IMR-90 (cell line): ENCODE measurements around the gene AJAP1. TPM values are rescaled to one million over a fixed set of nuclear protein-coding genes. Genes with fewer than 3 reads are reported as not detected.

Experiments used
- ATAC-seq: fragments of 200-7000 bp; cut with Tn5 transposase; 2 replicates; pipeline ENCODE4 v1.9.1; 2020; ENCODE audit warnings: low read depth, mild to moderate bottlenecking, moderate library complexity
- BruUV-seq: library from RNA; stranded (reverse); fragments of 400-500 nt; replicated peaks from 2 replicates; lab custom pipeline; 2021; lab: Mats Ljungman, UMichigan
- CTCF ChIA-PET: fragments of 300-600 bp; formaldehyde crosslinking; extraction: SDS; loops from one replicate; lab custom pipeline; 2021; ENCODE audit warnings: antibody characterized with exemption; lab: Yijun Ruan, JAX
- POLR2A ChIA-PET: fragments of 300-600 bp; sonication (Branson Sonifier 250); formaldehyde crosslinking; loops from one replicate; lab custom pipeline; 2022; ENCODE audit warnings: antibody characterized with exemption; ENCODE audit not compliant: unreplicated experiment; lab: Charles Lee
- DNase-seq: peaks from one replicate; pipeline ENCODE4 v3.0.0; 2013
- H2AFZ ChIP-seq: replicated peaks from 2 replicates; pipeline ENCODE3; 2013; ENCODE audit warnings: low read length, mild to moderate bottlenecking; ENCODE audit not compliant: poor library complexity
- H2AK5ac ChIP-seq: 2 replicates; pipeline ENCODE4 v1.6.1; 2013; ENCODE audit warnings: low read depth, low read length, inconsistent platforms
- H2AK9ac ChIP-seq: replicated peaks from 2 replicates; pipeline ENCODE3; 2013; ENCODE audit warnings: mild to moderate bottlenecking, low read depth, low read length, moderate library complexity; ENCODE audit not compliant: poor library complexity
- H2BK120ac ChIP-seq: 2 replicates; pipeline ENCODE4 v1.6.1; 2013; ENCODE audit warnings: low read depth, low read length, inconsistent platforms
- H2BK15ac ChIP-seq: 3 replicates; pipeline ENCODE4 v1.6.1; 2013; ENCODE audit warnings: low read depth, low read length, inconsistent platforms
- H2BK20ac ChIP-seq: 2 replicates; pipeline ENCODE4 v1.6.1; 2013; ENCODE audit warnings: low read depth, mild to moderate bottlenecking, inconsistent platforms, low read length, moderate library complexity
- H2BK5ac ChIP-seq: 2 replicates; pipeline ENCODE4 v1.6.1; 2013; ENCODE audit warnings: mild to moderate bottlenecking, low read depth, low read length, inconsistent platforms; ENCODE audit not compliant: poor library complexity, severe bottlenecking
- H3K14ac ChIP-seq: replicated peaks from 2 replicates; pipeline ENCODE4 v1.6.1; 2013; ENCODE audit warnings: low read depth, low read length, inconsistent platforms
- H3K18ac ChIP-seq: 2 replicates; pipeline ENCODE4 v1.6.1; 2013; ENCODE audit warnings: low read depth, low read length, control low read depth
- H3K23ac ChIP-seq: 2 replicates; pipeline ENCODE4 v1.6.1; 2013; ENCODE audit warnings: low read depth, low read length, inconsistent platforms
- H3K27ac ChIP-seq: 2 replicates; pipeline ENCODE4 v1.5.1; 2013; ENCODE audit warnings: mild to moderate bottlenecking, control low read depth, low read length; ENCODE audit not compliant: insufficient read depth
- H3K27me3 ChIP-seq: 2 replicates; pipeline ENCODE4 v1.6.1; 2013; ENCODE audit warnings: low read length; ENCODE audit not compliant: control insufficient read depth, insufficient read depth
- H3K36me3 ChIP-seq: 2 replicates; pipeline ENCODE4 v1.6.1; 2013; ENCODE audit warnings: low read length, mixed read lengths; ENCODE audit not compliant: control insufficient read depth, insufficient read depth
- H3K4ac ChIP-seq: 2 replicates; pipeline ENCODE4 v1.6.1; 2013; ENCODE audit warnings: low read depth, low read length, inconsistent platforms
- H3K4me1 ChIP-seq: 2 replicates; pipeline ENCODE4 v1.6.1; 2013; ENCODE audit warnings: low read length, mixed read lengths; ENCODE audit not compliant: control insufficient read depth, insufficient read depth
- H3K4me2 ChIP-seq: 2 replicates; pipeline ENCODE4 v1.6.1; 2013; ENCODE audit warnings: low read depth, mild to moderate bottlenecking, control low read depth, low read length, moderate library complexity
- H3K4me3 ChIP-seq: 2 replicates; pipeline ENCODE4 v1.5.1; 2013; ENCODE audit warnings: low read depth, mild to moderate bottlenecking, control low read depth, low read length, moderate library complexity; ENCODE audit not compliant: insufficient read depth
- H3K56ac ChIP-seq: 2 replicates; pipeline ENCODE4 v1.6.1; 2013; ENCODE audit warnings: low read length, inconsistent platforms; ENCODE audit not compliant: insufficient read depth; ENCODE audit errors: extremely low read depth
- H3K79me1 ChIP-seq, 2 experiments: 2 replicates each; pipeline ENCODE4 v1.6.1; 2013; ENCODE audit warnings: low read length in 2 of 2, inconsistent platforms in 1 of 2, low read depth in 1 of 2
- H3K9ac ChIP-seq: 2 replicates; pipeline ENCODE4 v1.6.1; 2013; ENCODE audit warnings: low read depth, low read length, control low read depth
- H3K9me1 ChIP-seq: 2 replicates; pipeline ENCODE4 v1.6.1; 2013; ENCODE audit warnings: low read length, inconsistent platforms; ENCODE audit not compliant: insufficient read depth
- H3K9me3 ChIP-seq: 2 replicates; pipeline ENCODE4 v1.6.1; 2013; ENCODE audit warnings: low read length; ENCODE audit not compliant: control insufficient read depth, insufficient read depth
- H4K20me1 ChIP-seq: 2 replicates; pipeline ENCODE4 v1.6.1; 2013; ENCODE audit warnings: low read length, inconsistent platforms; ENCODE audit not compliant: insufficient read depth
- H4K5ac ChIP-seq: 2 replicates; pipeline ENCODE4 v1.6.1; 2013; ENCODE audit warnings: mild to moderate bottlenecking, low read depth, low read length, control low read depth
- H4K8ac ChIP-seq, 2 experiments: 2 replicates each; pipeline ENCODE4 v1.6.1; 2013; ENCODE audit warnings: low read depth in 2 of 2, low read length in 2 of 2, control low read depth in 1 of 2, inconsistent platforms in 1 of 2
- H4K91ac ChIP-seq: 2 replicates; pipeline ENCODE4 v1.6.1; 2013; ENCODE audit warnings: low read depth, low read length, inconsistent platforms; ENCODE audit not compliant: insufficient read depth
- BHLHE40 ChIP-seq: fragments of 150-350 bp; IDR thresholded peaks from 2 replicates; pipeline ENCODE4 v1.6.1; 2016; ENCODE audit warnings: mild to moderate bottlenecking, low read depth, low read length
- CEBPB ChIP-seq: IDR thresholded peaks from 2 replicates; pipeline ENCODE4 v1.6.1; 2012; ENCODE audit warnings: low read depth, low read length, improper control_type of control experiment
- CHD1 ChIP-seq: IDR thresholded peaks from 2 replicates; pipeline ENCODE4 v1.6.1; 2012; ENCODE audit warnings: low read depth, low read length, improper control_type of control experiment
- CTCF ChIP-seq: conservative IDR thresholded peaks from 2 replicates; pipeline ENCODE4 v1.5.1; 2012; ENCODE audit warnings: mild to moderate bottlenecking, low read depth, low read length, improper control_type of control experiment
- FOS ChIP-seq: fragments of 150-350 bp; IDR thresholded peaks from 2 replicates; pipeline ENCODE4 v1.6.1; 2016; ENCODE audit warnings: low read depth, low read length
- MAFK ChIP-seq: IDR thresholded peaks from 2 replicates; pipeline ENCODE4 v1.6.1; 2012; ENCODE audit warnings: low read depth, low read length, improper control_type of control experiment
- MAZ ChIP-seq: IDR thresholded peaks from 2 replicates; pipeline ENCODE4 v1.6.1; 2012; ENCODE audit warnings: low read depth, mild to moderate bottlenecking, low read length, improper control_type of control experiment, moderate library complexity, borderline replicate concordance
- MXI1 ChIP-seq: IDR thresholded peaks from 2 replicates; pipeline ENCODE4 v1.6.1; 2012; ENCODE audit warnings: low read depth, mild to moderate bottlenecking, low read length, moderate library complexity, borderline replicate concordance
- NFE2L2 ChIP-seq: fragments of 150-350 bp; IDR thresholded peaks from 2 replicates; pipeline ENCODE4 v1.6.1; 2016; ENCODE audit warnings: low read depth, mild to moderate bottlenecking, low read length
- POLR2A ChIP-seq: IDR thresholded peaks from 2 replicates; pipeline ENCODE4 v1.6.1; 2012; ENCODE audit warnings: mild to moderate bottlenecking, low read depth, low read length
- RAD21 ChIP-seq: IDR thresholded peaks from 2 replicates; pipeline ENCODE4 v1.6.1; 2012; ENCODE audit warnings: low read length, improper control_type of control experiment
- RCOR1 ChIP-seq: IDR thresholded peaks from 2 replicates; pipeline ENCODE4 v1.6.1; 2012; ENCODE audit warnings: mild to moderate bottlenecking, low read length, improper control_type of control experiment; ENCODE audit not compliant: insufficient replicate concordance
- USF2 ChIP-seq: fragments of 150-350 bp; IDR thresholded peaks from 2 replicates; pipeline ENCODE4 v1.6.1; 2017; ENCODE audit warnings: mild to moderate bottlenecking, antibody characterized with exemption, low read length, low read depth
- whole genome bisulfite sequencing, 2 experiments: methylation state at CpG; one replicate each; pipeline versions ENCODE4 v1.1.5 to v1.1.7; 2013; ENCODE audit warnings: missing lambda C conversion rate in 2 of 2; ENCODE audit not compliant: insufficient read length in 1 of 2; ENCODE audit errors: extremely low coverage in 2 of 2; 5-methylcytosine and 5-hydroxymethylcytosine counted together
- dilution Hi-C: fragments of 300-500 bp; cut with HindIII; formaldehyde crosslinking; loops from one replicate; pipeline ENCODE4 v1.14.3; 2018; ENCODE audit warnings: low sequenced_read_pairs; ENCODE audit not compliant: unreplicated experiment
- in situ Hi-C: fragments of 300-500 bp; cut with MboI; formaldehyde crosslinking; loops from 3 replicates; pipeline ENCODE4 v1.14.3; 2019; ENCODE audit warnings: low sequenced_read_pairs, inconsistent platforms, mixed read lengths
- intact Hi-C: fragments of 100-400 bp; cut with micrococcal nuclease; formaldehyde crosslinking; loops from 2 replicates; pipeline ENCODE4 v1.10.0; 2022
- polyA plus RNA-seq, 3 experiments: library from polyadenylated mRNA; depleted of rRNA; stranded (reverse); fragments of >200 nt; gene quantifications; 2 replicates each; pipeline ENCODE4 v1.2.3, GENCODE V29; 2012; ENCODE audit warnings: low replicate concordance in 1 of 3
- total RNA-seq: library from RNA; depleted of rRNA; stranded (reverse); fragments of >200 nt; gene quantifications from 2 replicates; pipeline ENCODE4 v1.2.3, GENCODE V29; 2012

The AJAP1 gene
- total and polyA plus RNA-seq, 2 of the 4 experiments (the other 2 are of a cell fraction): under 0.01 to 0.02 TPM

GRCh38 chr1:4673494-4673893, 19.1 kb downstream of the AJAP1 start:
- POLR2A ChIA-PET: no interaction called here
- no peaks in the 10 kb centered on the region for H3K36me3 ChIP-seq
- peaks cover 36% of the 10 kb centered on the region for H3K9me3 ChIP-seq
- H3K27ac ChIP-seq: no peak overlapping the region
- H2BK20ac ChIP-seq: no peak overlapping the region
- 0% methylated on average over 1 of the region's 9 CpGs; no CpG with 5 or more reads in 1 of the 2 experiments for WGBS, 2 experiments
- ATAC-seq: no peak
- H2AFZ ChIP-seq: no peak overlapping the region
- no peak overlapping the region for H3K18ac ChIP-seq
- H3K79me1 ChIP-seq: no peaks in the 10 kb centered on the region
- H3K23ac ChIP-seq: no peak overlapping the region
- H4K91ac ChIP-seq: no peak overlapping the region
- H3K4me3 ChIP-seq: no peak overlapping the region
- no peak overlapping the region for H3K4me2 ChIP-seq
- no peaks in the 10 kb centered on the region for H3K9me1 ChIP-seq
- no peaks in the 10 kb centered on the region for H3K27me3 ChIP-seq
- no peak overlapping the region for H4K5ac ChIP-seq
- TF ChIP-seq RAD21 (no peak), CTCF (no peak), RCOR1 (no peak), NFE2L2 (no peak), MXI1 (no peak), USF2 (no peak), CHD1 (no peak), BHLHE40 (no peak), MAZ (no peak), CEBPB (no peak), FOS (no peak), POLR2A (no peak), MAFK (no peak)
- BruUV-seq: no TSS peak
- no peak overlapping the region for H2BK15ac ChIP-seq
- H3K4me1 ChIP-seq: no peaks in the 10 kb centered on the region
- no peak overlapping the region for H3K56ac ChIP-seq
- no peak overlapping the region for H4K8ac ChIP-seq
- no peak overlapping the region for H2AK5ac ChIP-seq
- no peak overlapping the region for H2AK9ac ChIP-seq
- H2BK5ac ChIP-seq: no peak overlapping the region
- CTCF ChIA-PET: no interaction called here
- H3K9ac ChIP-seq: no peak overlapping the region
- no peak overlapping the region for H3K4ac ChIP-seq
- H3K14ac ChIP-seq: no peak overlapping the region
- no peak overlapping the region for H2BK120ac ChIP-seq
- H4K20me1 ChIP-seq: no peaks in the 10 kb centered on the region
- in situ Hi-C loops (loop anchor here (25.0 kb wide), 1 partner anchor 1289 kb away; no protein-coding TSS in a partner anchor), intact Hi-C loops (no loop called here), dilution Hi-C loops (no loop called here)
- no peak for DNase-seq
